DMS 273 (cell line): ENCODE results near the gene UBXN2A.
"Not testable (repeated sequence)": the region's sequence is repeated elsewhere in the genome, so short reads cannot be mapped to it uniquely, and the experiment has no call there.

Source experiments
- DNase-seq: peaks from one replicate; lab custom pipeline; 2025; ENCODE audit not compliant: unreplicated experiment; lab: John Stamatoyannopoulos, UW

Gene UBXN2A

GRCh38 chr2:23940718-23941620 is 706 bp downstream of the UBXN2A start:
- peak; percentile 72 for DNase-seq

- no peak for DNase-seq
These were observed 1.4 kb downstream of the UBXN2A start for GRCh38 chr2:23941644-23942043.

- DNase-seq, result no peak
These were observed 3.4 kb downstream of the UBXN2A start for GRCh38 chr2:23943666-23944065.

- DNase-seq, result no peak
These were observed 4.3 kb downstream of the UBXN2A start for GRCh38 chr2:23944527-23944926.

GRCh38 chr2:23944976-23945375 is 4.7 kb downstream of the UBXN2A start:
- DNase-seq, result no peak

GRCh38 chr2:23947350-23947749 is 7.1 kb downstream of the UBXN2A start:
- DNase-seq, result no peak

GRCh38 chr2:23952558-23952957 is 12.3 kb downstream of the UBXN2A start:
- not testable (repeated sequence) for DNase-seq

- no peak for DNase-seq
These were observed 13.4 kb downstream of the UBXN2A start for GRCh38 chr2:23953625-23954024.

- DNase-seq, result no peak
These were observed 14.2 kb downstream of the UBXN2A start for GRCh38 chr2:23954325-23955014.

GRCh38 chr2:23967846-23968245 is 27.6 kb downstream of the UBXN2A start:
- DNase-seq, result no peak

- no peak for DNase-seq
These were observed 36.6 kb downstream of the UBXN2A start for GRCh38 chr2:23976883-23977282.

- peak; percentile 26 for DNase-seq
These were observed 48.1 kb downstream of the UBXN2A start for GRCh38 chr2:23988371-23988770.

- DNase-seq, result no peak
These were observed 52.7 kb downstream of the UBXN2A start for GRCh38 chr2:23992931-23993330.

- no peak for DNase-seq
These were observed 53.5 kb downstream of the UBXN2A start for GRCh38 chr2:23993736-23994269.

- no peak for DNase-seq
These were observed 54.3 kb downstream of the UBXN2A start for GRCh38 chr2:23994567-23994966.

GRCh38 chr2:24007693-24008092 is 67.4 kb downstream of the UBXN2A start:
- no peak for DNase-seq

- DNase-seq, result no peak
These were observed 68.6 kb downstream of the UBXN2A start for GRCh38 chr2:24008672-24009366.

- no peak for DNase-seq
These were observed 69.1 kb downstream of the UBXN2A start for GRCh38 chr2:24009367-24009679.

- DNase-seq, result peak; percentile 34
These were observed 69.6 kb downstream of the UBXN2A start, which contains the start of gene MFSD2B for GRCh38 chr2:24009680-24010476. Gene MFSD2B, plus strand, starts transcription at chr2:24010085. Its CDS starts 12 bp downstream, at chr2:24010097.

- no peak for DNase-seq
These were observed 70.4 kb downstream of the UBXN2A start for GRCh38 chr2:24010477-24011249.
